GM19452 (cell line): ENCODE measurements around the gene SLC38A6.

Experiments used
- ATAC-seq: cut with Tn5 transposase; IDR thresholded peaks from one replicate; pipeline ENCODE4 v1.9.1; 2021; ENCODE audit not compliant: unreplicated experiment

SLC38A6 gene

DNA sequence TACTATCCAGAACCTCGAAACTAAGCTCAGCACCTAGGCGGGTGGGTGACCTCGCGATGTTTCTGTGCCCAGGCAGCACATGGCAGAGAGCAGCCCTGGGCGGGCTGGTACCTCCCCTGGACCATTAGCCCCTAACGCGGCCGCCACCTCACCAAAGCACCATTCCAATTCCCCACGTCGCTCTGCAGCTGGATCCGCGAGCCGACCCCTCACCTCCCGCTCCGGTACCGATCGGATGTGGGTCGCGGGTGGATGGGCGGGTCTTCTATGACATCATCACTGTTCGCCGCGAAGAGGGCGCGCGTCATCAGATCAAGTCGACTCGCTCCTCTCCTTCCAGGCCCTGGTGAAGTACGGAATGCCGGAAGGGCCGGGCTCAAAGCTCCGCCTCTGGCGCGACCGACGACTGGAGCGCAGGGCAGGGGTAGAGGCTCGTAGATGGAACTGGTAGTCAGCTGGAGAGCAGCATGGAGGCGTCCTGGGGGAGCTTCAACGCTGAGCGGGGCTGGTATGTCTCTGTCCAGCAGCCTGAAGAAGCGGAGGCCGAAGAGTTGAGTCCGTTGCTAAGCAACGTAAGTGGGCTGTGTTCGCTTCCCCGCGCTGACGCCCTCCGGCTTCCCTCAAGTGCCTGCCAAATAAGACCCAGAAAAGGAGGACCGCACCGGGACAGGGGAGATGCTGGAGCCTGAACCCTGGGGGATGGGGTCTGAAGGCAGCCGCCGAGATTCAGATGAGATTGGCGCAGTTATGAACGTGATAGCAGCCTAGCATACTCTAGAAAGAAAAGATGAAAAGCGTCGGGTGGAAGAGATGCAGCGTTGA lies at the start of gene SLC38A6, which contains the start of gene TRMT5:
TSS of gene SLC38A6 (plus strand) at position 435 of the 822 bp plus-strand sequence. CDS start at position 468, 33 bp downstream.
TSS of gene TRMT5 (minus strand) at position 269 of the 822 bp plus-strand sequence. CDS start at position 163, 106 bp downstream.
- ATAC-seq, result peak; percentile 87

DNA sequence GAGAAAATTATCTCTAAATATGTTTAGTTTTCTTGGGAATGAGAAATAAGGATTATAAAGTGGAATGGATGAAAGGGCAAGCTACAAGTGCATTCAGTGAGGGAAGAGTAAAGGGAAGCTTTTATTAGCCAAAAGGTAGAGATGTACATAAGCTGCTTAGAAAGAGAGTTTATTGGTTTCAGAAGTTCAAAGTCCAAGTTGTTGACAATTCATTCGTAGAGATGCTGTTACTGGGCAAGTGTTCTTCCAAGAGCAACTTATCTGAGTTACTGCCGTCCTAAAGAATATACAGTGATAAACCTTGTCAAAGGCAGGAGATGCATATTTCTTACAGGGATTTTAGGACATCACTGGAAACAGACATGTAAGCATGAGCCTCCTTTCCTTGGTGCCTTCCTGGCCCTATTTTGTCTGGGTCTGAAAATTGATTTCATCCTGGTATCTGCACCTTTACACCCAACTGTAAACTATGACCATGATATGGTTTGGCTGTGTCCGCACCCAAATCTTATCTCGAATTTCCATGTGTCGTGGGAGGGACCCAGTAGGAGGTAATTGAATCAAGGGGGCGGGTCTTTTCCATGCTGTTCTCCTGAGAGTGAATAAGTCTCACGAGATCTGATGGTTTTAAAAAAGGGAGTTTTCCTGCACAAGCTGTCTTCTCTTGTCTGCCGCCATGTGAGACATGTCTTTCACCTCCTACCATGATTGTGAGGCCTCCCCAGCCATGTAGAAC lies 47.0 kb upstream of the SLC38A6 start:
- ATAC-seq, result no peak

DNA sequence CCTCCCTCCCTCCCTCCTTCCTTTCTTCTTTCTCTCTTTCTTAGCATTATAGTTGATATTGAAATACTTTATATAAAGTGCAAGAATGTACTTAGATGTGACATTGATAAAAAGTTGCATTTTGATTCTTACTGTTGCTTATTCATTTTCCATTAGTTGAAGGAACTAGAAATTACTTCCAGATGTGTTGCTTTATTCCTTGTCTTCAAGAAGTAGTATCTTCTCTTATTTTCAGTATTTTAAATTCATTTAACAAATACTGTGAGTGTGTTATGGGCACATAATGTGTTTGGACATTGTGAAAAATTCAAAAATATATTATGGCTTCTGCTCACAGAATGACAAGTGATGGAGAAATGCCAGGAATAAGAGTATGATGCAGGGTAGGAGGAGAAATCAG lies 45.7 kb upstream of the SLC38A6 start:
- ATAC-seq, result no peak

DNA sequence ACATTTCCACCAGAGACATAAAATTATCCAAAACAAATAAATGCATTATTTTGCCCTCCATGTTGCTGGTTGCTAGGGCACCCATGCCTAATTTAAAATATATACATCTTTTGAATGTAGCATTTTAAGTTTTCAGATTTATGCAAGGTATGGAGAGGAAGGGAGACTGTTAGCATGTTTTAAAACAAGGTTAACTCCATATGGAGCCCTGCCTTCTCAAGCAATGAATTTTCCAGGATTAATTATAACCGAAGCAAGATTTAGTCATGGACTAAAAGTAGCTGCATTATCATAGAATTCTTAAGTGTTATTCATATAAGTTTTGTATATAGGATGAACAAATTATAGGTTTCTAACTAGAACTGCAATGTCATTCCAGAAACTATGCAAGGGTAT lies 37.4 kb upstream of the SLC38A6 start:
- no peak for ATAC-seq

DNA sequence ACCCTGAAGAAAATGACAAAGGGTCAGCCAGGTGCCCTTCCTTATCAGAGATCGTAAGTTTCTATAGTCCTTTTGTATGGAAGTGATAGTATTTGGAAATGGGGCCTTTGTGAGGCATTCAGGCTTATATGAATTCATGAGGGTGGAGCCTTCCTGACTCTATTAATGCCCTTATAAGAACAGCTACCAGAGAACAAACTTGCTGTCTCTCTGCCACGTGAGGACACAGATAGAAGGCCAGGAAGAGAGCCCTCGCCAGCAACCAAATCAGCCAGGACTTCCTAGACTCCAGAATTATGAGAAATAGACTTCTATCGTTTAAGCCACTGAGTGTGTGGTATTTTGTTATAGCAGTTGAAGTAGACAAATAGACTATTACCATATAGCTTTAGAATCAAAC lies 36.8 kb upstream of the SLC38A6 start:
- no peak for ATAC-seq

DNA sequence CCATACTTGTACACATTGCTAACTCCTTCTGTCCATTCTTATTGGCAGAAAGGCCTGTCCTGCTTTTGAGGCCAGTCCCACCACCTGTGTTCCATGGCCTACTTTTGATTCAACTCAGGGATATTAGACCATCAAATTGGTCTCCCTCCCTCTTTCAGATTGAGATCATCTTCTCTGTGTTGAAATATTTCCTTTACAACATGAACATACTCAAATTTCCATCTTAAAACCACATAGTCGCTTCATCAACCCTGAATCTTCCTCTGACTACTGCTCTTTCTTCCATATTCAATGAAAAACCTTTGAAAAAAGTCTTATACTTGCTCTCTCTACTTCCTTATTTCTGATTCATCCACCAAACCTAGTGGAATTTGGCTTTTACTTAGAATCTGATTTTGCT lies 35.1 kb upstream of the SLC38A6 start:
- ATAC-seq, result no peak

DNA sequence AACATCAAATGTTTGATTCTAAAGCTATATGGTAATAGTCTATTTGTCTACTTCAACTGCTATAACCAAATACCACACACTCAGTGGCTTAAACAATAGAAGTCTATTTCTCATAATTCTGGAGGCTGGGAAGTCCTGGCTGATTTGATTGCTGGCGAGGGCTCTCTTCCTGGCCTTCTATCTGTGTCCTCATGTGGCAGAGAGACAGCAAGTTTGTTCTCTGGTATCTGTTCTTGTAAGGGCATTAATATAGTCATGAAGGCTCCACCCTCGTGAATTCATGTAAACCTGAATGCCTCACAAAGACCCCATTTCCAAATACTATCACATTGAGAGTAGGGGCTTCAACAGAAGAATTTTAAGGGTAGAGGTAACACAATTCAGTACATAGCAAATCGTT lies 34.3 kb upstream of the SLC38A6 start:
- ATAC-seq, result no peak

DNA sequence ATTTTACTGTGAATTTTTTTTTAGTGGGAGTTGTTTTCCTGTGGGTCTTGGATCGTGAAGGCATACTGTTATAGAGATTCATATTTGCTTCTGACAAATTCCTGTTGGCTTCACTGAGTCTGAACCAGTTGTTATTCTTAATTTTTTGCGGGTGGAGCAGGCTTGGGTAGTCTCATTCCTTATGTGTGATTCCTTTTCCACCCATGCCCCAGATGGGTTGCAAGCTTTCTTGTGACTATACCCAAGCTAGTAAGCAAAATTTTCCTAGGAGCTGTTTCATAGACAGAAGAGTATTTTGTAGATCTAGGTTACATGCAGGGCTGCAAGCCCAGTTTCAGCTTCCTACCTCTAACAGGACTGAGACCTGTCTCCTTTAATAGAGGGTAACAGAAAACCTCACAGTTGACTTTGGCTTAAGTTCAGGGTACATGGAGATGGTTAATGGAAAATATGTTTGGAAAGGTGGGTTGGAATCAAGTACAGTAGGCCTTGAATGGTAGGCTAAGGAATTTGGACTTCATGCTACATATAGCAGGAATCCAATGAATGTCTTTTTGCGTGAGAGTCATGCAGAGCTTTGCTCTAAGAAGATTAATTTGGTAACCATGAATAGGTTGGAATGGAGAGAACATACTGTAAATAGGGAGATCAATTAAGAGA lies 29.1 kb upstream of the SLC38A6 start:
- no peak for ATAC-seq

DNA sequence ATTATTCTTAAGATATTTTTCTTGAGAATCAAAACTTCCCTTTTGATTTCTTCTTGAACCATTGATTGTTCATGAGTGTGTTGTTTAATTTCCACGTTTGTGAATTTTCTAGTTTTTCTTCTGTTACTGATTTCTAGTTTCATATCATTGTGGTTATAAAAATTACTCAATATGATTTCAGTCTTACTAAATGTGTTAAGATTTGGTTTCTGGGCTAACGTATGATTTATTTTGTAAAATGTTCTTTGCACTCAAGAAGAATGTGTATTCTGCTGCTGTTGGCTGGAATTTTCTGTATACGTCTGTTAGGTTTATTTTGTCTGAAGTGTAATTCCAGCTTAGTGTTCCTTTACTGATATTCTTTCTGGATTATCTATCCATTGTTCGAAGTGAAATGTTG lies 24.8 kb upstream of the SLC38A6 start:
- ATAC-seq, result no peak

DNA sequence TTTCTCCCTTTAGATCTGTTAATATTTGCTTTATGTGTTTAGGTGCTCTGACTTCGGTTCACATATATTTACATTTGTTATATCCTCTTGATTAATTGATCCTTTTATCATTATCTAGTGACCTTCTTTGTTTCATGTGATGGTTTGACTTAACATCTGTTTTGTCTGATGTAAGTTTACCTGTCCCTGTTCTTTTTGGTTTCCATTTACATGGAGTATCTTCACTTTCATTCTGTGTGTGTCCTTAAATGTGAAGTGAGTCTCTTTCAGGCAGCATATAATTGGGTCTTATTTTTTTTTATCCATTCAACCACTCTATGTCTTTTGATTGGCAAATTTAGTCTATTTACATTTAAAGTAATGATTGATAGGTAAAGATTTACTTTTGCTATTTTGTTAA lies 24.4 kb upstream of the SLC38A6 start:
- no peak for ATAC-seq

DNA sequence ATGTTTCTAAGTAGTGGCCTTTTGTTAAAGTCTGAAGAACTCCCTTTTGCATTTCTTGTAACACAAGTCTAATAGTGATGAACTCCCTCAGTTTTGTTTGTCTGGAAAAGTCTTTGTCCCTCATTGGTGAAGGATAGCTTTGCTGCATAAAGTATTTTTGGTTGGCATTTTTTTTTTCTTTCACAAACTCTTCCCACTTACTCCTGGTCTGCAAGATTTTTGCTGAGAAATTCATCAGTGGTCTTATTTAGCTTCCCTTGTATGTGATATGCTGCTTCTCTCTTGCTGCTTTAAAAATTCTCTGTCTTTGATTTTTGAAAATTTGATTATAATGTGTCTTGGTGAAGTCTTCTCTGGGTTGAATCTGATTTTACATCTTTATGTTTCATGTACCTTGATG lies 22.9 kb upstream of the SLC38A6 start:
- no peak for ATAC-seq

DNA sequence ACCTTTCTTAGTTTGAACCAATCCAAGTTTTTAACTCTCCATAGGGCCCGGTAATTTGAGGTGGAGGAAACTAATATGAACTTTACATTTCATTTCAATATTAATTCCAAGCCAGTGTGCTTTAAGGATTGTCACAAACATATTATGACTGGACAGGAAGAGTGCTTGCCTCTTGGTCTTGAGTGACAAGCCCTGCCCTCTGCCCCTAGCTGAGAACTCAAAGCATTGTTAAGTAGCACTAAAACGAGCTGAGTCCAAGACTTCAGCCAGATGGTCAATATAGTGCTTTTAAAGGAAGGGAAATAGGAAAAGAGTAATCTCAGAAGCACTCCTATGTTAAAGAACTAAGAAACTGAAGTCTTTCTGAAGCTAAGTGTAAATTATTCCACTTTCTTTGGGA lies 17.3 kb upstream of the SLC38A6 start:
- no peak for ATAC-seq

DNA sequence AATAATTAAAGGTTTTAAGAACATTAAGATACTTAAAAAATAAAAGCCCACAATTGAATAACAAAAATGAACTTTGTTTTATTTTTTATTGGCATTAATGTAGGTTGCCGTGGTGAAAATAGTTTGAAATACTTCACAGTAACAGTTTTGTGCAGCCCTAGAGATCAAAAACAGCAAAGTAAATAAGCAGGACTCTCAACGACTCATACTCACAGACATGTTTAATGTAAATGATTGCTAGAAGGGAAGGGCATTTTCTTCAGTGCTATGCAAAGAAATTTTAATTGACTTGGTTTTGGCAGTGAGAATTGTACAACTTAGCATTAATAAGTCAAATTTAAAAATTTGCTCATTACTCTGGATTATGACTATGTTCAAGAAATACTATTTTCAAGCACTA lies 16.1 kb upstream of the SLC38A6 start:
- ATAC-seq, result no peak

DNA sequence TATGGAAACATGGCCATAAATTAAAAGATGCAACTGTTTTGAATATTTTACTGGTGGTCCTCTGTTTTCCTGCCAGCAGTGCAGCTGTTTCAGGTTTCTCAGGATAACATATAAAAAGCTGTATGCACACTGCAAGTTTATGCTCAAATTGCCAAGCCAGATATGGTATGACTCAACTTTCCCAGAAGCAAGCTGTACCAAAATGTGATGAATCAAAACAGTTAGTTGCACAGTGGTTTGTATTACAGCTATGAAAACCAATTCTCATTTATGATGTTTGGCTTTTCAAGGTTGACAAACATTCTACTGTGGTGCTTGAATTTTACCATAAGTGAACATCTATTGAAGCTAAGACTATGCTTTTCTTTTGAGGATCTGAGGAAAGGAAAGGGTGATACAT lies 15.6 kb upstream of the SLC38A6 start:
- no peak for ATAC-seq

DNA sequence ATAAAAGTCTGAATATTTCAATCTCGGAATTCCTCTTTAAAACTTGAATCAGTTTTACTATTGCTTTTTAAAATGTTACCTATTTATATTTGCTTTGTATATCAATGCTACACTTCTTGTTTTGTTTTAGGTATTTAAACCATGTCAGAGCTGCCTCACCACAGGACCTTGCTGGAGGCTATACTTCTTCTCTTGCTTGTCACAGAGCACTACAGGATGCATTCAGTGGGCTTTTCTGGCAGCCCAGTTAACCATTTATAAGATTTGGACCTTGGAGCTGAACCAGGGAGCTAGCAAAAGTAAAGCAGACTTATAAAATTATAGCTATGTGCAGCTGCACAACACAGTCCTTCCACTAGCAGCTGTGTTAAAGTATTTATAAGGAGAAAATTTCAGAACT lies 12.9 kb upstream of the SLC38A6 start:
- no peak for ATAC-seq

DNA sequence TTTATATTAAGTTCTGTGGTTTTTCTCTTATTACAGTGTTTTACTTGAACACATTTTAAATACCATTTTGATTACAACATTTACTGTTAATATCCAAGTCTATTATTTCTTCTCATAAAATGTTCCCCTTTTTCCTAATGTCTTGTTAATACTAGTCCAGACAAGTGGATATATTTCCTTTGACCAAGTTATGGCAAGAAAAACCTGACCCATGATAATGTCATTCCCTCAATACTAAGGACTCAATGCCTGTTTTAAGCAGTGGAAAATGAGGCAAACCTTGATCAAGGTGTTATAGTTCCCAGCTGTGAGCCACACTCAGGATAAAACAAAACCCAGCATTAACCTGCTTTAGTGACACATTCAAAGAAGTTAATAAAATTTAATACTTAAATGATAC lies 12.4 kb upstream of the SLC38A6 start:
- no peak for ATAC-seq

DNA sequence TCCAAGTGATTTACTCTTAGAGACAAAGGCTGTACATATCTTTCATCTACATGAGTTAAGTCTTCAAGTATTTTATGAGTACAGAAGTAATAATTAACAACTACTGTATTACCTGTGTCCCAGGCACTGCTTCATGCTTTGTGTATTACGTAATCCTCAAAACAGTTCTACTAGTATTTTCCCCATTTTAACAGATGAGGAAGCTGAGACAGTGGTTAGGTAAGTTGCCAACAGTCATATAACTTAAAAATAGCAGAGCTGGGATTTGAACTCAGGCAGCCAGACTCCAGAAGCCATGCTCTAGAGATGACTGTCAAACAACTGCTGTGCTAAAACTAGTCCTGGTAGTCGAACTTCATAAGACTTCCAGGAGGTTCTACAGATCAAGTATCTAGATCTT lies 10.9 kb upstream of the SLC38A6 start:
- ATAC-seq, result no peak

DNA sequence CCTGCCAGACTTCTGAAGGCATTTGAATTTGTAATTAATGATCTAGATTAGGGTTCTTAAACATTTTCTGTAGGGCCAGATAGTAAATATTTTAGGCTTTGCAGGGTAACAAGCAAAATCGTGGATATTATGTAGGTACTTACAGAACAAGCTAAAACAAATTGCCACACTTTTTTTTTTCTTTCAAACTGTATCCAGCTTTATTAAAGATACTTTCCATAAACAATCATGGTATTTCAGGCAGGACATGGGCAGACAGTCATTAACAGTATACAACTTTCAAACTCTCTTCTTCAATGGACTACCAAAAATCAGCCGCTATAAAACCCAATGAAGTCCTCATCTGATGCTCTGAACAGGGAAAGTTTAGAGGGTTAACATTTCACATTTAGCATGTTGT lies 9.8 kb upstream of the SLC38A6 start:
- ATAC-seq, result no peak

DNA sequence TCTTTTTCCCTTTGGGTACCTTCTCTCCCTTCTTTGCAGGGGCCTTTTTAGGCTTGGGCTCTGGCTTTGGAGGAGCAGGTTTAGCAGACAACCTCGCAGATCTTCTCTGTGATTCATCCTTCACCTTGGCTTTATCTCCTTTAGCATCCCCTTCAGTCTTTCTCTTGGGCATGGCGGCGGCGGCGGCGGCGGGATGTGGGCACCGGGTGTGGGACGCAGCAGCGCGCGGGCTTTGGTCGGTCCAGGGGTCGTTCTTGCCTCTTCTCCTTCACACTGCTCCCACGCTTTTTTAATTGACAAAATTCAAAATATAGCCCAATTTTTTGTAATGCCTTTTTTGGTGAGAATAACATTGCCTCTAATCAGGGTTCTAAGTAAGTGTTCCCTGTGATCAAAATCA lies 8.8 kb upstream of the SLC38A6 start:
- ATAC-seq, result no peak

DNA sequence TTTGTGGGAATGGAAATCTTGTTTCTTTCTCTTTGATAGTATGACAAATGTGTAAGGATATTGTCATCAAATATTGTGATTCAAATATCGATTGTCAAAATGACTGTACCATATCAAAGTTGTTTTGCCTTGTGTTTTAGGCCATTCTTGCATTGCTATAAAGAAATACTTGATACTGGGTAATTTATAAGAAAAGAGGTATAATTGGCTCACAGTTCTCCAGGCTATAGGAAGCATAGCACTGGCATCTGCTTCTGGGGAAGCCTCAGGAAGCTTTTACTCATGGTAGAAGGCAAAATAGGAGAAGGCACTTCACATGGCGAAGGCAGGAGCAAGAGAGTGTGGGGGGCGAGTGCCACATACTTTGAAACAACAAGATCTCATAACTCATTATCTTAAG lies 8.0 kb upstream of the SLC38A6 start:
- no peak for ATAC-seq

DNA sequence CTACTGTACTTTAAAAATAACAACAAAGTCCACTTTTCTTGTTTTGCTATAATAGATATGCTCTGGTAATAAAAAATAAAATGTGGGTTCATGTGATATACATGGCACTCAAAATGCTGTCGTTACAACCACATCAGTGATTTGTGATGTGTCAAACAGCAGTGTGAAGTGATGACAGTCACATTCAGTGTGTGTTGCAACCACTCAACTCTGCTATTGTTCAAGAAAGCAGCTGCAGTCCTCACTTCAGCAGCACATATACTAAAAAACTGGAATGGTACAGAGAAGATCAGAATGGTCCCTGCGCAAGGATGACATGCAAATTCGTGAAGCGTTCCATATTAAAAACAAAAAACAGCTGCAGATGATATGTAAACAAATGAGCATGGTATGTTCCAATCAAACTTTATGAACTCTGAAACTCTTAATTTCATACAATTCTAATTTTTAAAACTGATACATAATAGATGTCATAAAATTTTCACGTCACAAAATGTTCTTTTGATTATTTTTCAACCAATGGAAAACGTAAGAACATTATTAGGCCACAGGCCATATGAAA lies 6.9 kb upstream of the SLC38A6 start:
- ATAC-seq, result no peak

DNA sequence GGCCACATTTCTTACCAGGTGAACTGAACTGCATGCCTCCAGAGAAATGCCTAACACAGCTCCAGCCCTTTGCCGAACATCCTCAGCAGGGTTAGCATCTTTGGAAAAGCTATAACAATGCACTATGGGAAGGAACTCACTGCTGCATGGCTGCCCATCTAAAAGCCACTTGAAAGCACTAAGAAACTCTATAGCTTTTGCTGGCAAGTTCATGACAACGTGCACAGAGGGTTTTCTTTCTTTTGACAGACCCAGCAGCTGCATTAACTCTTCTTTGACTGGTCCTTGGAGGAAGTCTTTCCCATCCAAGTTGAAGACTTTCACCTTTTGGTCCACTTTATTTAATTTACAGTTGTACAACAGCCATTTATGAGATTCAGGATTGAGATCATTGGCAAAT lies 5.5 kb upstream of the SLC38A6 start:
- no peak for ATAC-seq
